T-helper 1 cell (primary cell): ENCODE results near the gene PEAK1.

Source experiments
- DNase-seq, 5 donors: peaks; one replicate each; pipeline ENCODE4 v3.0.0-alpha.2; 2012 to 2020

Gene PEAK1

DNA sequence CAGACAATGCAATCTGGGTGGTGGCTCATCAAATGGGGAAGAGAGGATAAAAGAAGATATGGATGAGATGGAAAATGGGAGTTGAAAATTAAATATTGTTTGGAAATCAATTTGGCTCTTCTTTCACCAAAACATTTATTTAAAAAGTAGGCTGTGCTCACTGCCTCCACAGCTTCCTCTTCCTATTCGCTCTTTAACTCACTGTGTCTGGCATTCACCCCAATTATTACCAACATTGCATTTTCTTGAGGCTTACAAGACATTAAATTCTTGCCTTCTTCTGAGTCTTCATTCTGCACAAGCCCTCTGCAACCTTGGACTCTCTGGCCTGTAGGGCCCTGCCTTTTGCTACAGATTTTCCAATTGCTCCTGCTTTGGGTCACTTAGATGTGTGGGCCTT, 296.1 kb downstream of the PEAK1 start:
- no peak for DNase-seq

DNA sequence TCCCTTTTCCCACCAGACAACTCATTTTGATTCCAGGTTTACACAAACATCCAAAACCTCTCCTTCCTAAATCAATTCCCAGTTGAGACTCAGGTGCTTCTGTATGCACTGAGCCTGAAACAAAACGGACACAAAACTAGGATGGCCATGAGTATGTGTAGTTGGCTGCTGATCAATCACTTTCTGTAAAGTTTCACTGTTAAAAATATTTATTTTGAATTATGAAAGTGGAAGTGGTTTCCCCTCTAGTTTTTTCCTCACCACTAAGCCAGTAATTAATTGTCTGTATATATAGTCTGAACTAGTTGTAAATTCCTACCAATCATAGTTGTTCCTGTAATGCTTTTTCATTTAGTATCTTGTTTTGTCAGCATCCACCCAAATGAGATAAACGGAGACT, 297.3 kb downstream of the PEAK1 start:
- DNase-seq: no peak

DNA sequence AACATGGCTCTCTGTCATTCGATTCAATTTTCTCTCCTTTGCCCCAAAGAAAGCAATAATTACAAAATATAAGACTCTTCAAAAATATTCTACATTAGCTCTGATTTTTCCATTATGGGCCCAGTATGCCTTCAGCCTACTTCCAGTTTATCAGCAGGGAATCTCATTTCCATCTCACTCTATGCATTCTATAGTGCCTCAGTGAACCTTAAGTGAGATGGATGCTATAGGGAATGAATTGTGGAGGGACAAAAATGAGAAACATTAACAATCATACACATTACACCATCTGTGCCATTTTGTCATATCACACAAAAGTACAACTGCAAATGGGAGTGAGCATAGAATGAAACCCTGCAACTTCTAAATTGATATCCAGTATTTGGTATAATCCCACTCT, 298.3 kb downstream of the PEAK1 start:
- DNase-seq: no peak

DNA sequence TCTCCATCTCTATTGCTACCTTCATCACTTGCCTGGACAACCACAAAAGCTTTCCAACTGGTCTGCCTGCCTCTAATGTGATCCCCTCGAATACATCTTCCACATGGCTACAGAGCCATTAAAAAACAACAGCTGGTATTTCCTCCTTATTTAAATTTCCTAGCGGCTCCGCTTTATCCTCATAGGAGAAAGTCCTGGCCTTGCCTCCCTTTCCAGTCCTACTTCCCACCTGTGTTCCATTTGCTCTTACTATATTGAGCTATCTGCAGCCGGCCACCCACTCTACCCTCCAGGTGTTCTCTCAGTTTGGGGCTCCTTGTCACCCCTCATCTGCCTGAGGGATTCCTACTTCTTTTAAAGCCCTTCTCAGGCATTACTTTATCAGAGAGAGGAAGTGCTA, 299.3 kb downstream of the PEAK1 start:
- DNase-seq: no peak

DNA sequence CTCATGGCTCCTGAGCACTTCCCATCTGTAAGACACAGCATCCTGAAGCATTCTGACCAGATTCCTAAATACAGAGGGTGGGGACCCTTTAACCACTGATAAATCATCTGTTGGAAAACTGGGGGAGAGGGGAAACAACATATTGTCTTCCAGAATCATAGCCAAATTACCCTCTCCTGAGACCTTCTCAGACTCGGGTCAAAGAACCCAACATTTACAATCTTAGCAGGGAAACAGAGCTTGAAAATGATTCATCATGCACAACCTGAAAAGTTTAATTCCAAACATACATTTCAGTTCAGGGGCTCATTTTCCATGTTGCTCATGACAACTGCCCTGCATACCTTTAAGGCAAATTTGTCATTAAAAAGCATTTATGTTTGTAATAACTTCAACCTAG, 300.5 kb downstream of the PEAK1 start:
- no peak for DNase-seq

DNA sequence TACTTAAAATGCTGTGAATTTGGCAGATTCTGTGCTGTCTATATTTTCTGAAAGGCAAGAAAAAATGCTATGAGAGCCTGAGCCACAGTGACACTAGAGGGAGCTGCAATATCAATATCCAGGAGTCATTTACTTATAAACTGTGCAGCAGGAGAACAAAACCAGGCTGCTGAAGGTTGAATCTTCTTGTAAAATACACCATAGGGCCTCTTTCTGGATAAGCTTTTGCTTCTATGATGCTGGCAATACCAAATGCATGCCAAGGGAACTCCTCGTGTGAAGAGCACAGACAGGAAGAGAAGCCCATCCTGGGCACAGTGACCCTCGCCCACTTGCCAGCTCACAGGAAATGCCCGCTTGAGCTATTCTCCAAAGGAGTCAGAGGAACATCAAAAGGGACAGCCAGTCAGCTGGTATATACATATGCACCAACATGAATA, 301.0 kb downstream of the PEAK1 start:
- DNase-seq: peak in 2 of 5 donors; percentile 18 to 45

DNA sequence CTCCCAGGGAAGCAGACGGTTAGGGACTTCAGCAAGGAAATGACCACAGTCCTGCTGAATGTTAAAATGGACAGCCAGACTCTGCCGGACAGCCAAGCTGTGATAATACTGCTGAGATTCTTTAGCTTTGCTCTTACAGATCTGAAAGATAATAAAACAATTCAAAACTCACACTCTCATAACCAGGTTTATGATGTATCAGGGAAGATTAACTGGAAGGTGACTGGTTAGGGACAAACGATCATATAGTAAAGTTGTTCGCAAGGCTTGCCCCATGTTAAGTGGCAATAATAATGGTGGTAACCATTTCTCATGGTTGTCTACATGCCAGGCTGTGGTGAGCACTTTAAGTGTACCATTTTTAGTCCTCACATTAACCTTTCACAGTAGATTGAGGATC, 304.7 kb downstream of the PEAK1 start:
- no peak for DNase-seq

DNA sequence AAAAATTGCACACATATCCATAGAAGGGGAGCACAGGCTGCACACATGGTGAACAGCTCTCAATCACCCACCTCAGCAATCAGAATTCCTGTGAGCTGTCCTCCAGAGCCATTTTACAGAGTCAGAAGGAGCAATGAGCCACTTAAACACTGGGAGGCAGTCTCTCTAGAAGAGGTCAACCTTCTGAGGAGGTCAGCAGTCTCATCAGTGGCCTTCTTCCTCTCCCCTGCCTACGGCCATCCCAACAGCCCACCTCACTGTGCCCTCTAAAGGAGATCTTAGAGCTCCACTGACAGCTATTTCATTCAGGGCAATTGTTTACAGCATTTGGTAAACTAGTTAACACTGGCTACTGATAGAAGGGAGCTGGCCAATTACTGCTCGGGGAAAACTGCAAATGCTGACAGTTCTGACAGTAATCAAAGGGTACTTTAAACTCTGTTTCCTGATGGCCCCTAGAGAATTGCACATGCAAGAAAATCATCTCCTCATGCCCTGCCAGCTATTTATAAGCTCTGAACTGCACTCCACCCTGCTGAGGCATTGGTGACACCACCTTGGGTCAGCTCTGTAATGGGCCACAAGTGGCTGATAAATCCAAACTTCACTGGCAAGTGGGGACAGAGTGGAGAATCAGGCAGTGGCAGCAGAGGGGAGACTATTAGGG, 306.9 kb downstream of the PEAK1 start:
- DNase-seq: no peak

DNA sequence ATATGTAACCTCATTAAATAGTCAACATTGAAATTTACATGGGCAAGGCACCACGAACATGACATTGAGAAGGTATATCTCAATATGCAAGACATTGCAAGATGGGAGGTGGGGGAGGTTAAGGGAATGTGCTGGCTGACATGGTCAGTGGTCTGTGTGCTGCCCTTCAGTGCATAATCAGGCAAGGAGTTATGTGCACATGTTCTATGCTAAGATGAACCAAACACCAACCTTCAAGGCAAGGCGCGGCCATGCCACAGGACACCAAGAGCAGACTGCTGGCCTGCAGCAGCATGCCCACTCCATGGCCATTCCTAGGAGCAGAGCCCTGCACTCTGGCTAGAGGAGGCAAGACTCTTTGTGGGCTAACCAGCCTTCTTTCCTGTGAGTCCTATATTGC, 308.1 kb downstream of the PEAK1 start:
- no peak for DNase-seq

DNA sequence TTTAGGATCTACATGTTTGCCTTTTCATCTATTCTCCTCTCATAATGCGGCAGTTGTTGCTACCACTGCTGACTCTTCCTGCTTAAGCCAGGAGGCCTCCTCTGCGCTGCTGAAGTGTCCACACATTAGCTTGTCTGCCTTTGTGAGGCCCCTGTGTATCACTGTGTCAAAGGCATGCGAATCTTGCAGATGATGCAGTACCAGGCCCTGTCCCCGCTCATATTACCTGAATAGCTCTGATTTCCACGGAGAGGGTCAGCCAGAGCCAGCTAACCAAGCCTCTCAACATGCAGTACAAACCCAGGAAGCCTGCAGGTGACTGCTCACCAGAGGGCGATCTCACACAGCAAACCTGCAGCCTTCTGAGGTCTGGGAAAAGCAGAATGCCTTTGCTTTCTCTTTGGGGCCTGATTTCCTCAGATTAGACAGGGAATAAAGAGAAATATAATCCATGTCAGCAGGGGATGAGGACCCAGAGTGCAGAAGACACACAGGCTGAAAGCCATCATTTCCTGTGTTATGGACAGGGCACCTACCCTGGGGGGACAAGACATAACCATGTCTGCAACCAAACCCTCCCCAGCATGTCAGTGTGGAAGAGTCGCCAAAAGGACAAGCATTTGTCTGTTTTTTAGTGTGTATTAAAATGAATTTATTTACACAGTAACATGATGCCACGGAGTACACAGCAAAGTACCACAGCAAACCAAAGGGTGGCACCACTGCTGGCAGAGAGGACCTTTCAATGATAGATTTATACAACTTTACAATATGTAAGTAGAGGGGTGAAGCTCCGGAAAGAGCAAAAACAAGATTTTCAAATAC, 312.2 kb downstream of the PEAK1 start:
- peak in 2 of 5 donors; percentile 9 to 23 for DNase-seq

DNA sequence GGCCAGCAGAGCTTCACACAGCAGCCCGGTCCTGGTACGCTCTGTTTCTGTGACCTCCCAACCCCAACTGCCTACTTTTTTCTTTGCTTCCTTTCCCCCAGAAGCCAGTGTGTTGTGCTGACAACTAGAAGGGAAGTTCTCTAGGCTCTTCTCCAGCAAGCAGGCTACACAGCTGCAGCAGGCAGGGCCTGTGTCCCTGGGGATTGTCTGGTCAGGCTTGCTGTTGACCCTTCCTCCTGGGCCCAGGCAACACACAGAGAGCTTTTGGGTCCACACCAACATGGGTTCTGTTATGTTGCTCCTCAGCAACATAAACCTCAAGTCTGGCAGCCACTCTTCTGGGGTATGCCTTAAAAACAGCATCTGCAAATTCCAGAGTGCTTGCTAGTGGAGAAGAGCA, 312.8 kb downstream of the PEAK1 start:
- DNase-seq: no peak

DNA sequence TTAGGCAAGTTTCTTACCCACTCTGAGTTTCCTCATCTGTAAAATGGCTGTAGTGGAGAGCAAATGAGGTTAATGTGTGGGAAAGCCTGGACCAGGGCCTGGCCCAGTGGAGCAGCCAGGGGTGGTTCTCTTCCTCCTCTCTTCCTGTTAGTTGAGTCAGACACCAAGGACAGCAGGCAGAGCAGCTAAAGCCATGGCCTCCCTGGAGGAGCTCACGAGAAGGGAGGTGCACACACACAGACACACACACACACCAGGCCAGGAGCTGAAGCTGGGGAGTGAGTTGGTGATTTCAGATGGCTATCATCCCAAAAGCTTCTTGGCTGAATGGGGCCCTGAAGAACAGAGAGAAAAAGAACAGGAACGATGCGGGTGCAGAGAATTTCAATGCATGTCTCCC, 315.7 kb downstream of the PEAK1 start:
- no peak for DNase-seq

DNA sequence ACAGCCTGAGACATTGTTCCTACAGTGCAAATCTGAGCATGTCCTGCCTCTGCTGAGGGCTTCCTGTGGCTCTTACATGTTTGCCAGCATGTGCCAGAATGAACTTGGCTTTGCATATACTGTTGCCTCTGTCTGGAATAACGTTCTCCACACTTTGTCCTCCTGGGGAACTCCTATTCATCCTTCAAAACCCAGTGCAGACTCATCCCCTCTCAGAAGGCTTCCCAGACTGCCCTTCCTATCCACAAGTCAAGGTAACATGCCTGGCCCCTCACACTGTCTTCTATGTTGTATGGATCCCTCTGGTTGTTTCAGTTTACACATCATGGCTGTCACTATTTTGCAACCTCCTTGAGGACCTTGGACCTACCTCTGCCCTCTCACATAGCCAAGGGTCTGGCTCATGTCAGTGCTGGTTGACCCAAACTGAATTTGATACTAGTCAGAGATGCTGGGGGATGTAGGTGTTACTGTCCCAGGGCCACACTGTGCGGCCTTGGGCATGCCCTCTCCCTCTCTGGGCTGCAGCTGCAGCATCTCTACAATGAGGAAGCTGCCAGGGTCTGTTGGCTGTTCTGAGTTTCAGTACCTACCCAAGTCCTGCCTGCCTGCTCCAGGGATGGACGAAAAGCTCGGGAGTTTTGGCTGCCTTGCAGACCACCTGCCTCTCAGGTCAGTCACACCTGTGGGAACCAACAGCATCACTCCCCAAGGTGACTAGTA, 320.0 kb downstream of the PEAK1 start:
- DNase-seq: no peak

DNA sequence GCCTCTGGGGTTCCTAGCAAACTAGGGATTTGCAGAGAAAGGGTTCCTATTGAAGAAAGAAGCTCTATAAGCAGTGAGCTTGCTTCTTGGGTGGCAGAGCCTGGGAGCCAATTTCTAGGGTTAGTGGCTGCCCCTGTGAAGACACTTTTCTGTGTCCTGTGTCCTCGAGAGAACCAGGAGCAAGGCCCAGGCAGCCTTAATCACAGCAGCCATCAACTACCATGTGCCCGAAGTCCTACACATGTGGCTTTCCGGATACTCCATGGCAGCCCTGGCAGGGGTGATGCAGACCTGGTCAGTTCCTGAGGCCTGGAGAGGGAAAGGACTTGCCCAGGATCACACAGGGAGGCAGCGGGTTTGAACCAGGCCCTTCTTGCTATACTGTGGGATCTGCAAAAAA, 321.3 kb downstream of the PEAK1 start:
- DNase-seq: no peak

DNA sequence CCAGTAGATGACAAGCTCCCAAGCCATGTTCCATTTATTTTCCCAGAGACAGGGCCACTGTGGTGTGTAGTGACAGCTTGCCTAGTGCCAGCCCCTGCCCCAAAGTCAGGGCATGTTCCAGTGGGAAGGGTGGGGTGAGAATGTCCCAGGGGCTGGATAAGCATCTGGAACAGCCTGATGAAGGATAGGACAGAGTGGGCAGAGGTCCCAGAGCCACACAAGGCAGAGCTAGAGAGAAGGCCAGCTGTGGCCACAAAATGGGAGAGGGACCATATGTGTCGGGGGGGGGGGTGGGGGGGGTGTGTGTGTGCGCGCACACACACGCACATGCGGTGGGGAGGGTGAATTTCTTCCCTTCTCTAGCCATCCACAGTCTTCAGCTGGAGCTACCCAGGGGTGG, 322.0 kb downstream of the PEAK1 start:
- no peak for DNase-seq

DNA sequence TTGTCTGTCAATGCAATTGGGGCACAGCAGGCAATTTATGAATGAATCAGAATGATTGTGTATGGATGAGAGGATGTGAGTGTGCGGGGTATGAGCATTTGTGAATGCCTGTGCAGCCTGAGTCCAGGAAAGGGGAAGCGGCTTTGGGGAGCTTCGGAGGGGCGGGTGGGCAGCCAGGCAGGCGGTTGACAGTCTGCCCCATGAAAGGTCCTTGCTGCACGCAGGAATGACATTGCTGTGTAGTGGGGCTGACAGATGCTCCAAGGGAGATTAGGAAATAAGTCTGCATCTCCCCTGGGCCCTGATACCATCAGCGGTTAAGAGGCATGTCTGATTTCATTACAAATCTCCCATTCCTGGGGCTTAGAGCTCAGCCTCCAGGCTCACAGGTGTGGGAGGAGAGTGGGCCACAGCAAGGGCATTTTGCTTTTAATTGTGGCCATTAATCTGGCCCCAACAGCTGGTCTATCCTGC, 322.6 kb downstream of the PEAK1 start:
- DNase-seq: no peak

DNA sequence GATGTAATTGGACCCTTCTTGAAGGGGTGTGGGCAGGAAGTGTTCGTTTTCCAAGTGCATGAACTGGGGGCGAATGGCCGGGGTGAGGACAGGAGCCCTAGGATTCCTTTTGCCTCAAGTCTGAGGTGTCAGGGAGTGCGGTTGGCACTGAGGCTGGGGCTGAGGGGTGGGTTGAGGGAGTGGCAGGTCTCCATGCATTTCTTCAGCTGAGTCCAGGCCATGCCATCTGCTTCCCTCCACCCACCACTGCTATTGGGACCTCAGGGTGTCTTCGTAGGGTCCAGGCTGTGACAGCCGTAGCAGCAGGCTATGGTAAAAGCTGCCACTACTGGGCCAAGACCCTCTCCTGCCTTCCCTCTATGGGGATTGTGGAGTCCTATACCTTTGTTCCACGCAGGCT, 323.4 kb downstream of the PEAK1 start:
- DNase-seq: no peak

DNA sequence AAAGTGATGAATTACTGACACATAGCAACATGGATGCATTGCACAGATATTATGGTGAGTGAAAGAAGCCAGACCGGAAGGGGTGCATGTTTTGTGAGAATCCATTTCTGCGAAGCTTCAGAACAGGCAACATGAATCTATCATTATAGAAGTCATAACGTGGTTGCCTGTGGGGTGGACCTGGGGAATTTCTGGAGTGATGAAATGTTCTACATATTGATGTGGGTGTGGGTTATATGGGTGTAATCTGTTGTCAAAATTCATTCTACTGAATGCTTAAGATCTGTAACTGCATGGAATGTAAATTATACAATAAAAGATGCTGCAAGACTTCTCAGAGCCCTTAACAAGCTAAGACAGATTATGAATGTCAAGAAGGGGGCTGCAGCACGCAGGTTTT, 323.8 kb downstream of the PEAK1 start:
- DNase-seq: no peak

DNA sequence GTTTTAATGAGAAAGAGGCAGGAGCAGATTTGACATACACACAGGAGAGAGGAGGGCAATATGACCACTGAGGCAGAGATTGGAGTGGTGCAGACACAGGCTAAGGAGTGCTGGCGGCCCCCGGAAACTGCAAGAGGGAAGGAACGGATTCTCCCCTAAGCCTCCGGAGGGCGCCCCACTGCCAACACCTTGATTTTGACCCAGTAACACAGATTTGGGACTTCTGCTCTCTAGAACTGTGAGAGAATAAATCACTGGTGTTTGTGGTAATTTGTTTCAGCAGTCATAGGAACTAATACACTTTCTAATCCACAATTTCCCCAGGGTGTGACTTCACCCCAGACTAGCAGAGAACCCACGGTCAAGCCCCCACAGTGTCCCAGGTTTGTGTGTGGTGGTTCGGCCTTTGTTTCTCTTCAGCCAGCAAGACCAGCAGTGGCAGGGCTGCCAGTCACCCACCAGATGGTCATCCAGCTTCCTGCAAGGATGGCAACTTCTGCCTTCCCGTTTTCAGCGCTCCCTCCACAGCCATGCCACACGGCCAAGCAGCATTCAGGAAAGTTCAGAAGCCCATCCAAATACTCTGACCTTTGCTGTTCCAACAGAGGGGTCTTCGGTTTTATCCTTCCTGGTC, 325.4 kb downstream of the PEAK1 start:
- DNase-seq: no peak

DNA sequence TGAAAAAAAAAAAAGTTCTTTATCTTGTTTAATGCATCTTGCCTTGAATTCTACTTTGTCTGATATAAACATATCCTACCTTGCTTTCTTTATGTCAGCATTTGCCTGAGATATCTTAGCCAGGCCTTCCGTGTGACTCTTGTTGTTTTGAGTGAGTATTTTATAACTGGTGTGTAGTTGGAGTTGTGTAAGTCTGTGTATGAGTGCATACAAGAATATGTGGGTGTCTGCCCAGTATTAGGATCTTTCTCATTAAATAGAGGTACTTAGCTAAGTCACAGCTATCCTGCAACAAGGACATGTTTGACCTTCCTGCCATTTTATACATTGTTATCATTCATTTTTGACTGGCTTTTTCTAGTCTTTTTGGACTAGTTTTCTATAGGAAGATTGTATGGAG, 326.5 kb downstream of the PEAK1 start:
- no peak for DNase-seq

DNA sequence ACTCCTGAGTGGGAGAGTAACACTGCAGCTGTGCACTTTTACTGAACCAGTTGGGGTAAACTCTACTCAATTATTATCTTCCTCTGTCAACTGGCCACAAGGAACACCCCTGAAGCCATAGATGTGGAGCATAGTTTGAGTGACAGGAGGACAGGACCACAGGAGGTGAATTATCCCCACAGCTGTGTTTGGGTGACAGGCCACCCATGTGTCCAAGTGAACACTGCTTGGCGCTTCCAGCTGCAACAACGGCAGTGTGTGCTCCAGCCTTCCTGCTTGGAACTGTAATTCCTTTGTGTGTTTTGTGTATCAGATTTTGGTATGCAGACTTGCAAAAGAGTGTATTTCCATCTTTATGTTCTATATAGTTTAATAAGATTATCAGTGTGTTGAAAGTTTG, 328.8 kb downstream of the PEAK1 start:
- DNase-seq: no peak

DNA sequence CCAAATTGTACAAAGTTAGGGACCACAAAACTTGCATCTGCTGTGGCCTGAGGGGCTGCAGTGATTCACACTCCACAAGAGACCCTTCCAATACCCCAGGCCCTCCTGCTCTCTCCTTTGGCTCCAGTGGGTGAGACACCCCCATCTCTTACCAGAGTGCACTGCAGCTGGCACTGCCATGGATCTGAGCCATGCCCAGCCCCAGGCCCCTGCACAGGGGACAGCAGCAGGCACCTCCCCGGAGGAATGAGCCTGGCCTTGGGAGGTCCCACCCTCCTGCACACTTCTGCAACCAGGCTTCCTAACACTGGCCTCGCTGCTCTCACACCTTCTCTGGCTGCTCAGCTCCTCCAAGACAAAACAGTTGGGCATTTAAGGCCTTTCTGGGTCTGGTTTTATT, 332.7 kb downstream of the PEAK1 start:
- no peak for DNase-seq

DNA sequence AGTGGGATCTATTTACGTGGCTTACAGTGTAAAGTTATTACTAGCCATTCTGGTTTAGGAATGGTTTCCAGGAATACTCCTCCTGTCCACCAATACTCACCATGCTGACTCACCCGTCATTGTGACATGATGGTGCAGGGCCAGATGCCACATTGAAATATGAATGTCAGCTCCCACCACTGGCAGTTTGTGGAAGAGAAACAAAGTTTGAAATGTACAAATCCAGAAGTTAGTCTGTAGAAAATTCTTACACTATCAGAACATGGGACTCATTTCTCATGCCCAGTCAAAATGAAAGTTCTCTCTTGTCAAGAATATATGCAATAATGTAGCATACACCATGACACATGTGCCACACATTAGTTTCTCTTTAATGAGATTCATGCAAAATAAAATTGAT, 334.6 kb downstream of the PEAK1 start:
- DNase-seq: peak in 1 of 5 donors; percentile 24
